CD4-positive, alpha-beta T cell treated with Interleukin-2 at 100 ng/mL for 4 hours (primary cell): ENCODE results near the gene HTR3E.
"Not testable (repeated sequence)": the region's sequence is repeated elsewhere in the genome, so short reads cannot be mapped to it uniquely, and the experiment has no call there.

Experiments
- DNase-seq: peaks from one replicate; pipeline ENCODE4 v3.0.0-alpha.2; 2020; ENCODE audit warnings: low spot score

HTR3E gene, protein sequence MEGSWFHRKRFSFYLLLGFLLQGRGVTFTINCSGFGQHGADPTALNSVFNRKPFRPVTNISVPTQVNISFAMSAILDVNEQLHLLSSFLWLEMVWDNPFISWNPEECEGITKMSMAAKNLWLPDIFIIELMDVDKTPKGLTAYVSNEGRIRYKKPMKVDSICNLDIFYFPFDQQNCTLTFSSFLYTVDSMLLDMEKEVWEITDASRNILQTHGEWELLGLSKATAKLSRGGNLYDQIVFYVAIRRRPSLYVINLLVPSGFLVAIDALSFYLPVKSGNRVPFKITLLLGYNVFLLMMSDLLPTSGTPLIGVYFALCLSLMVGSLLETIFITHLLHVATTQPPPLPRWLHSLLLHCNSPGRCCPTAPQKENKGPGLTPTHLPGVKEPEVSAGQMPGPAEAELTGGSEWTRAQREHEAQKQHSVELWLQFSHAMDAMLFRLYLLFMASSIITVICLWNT

DNA sequence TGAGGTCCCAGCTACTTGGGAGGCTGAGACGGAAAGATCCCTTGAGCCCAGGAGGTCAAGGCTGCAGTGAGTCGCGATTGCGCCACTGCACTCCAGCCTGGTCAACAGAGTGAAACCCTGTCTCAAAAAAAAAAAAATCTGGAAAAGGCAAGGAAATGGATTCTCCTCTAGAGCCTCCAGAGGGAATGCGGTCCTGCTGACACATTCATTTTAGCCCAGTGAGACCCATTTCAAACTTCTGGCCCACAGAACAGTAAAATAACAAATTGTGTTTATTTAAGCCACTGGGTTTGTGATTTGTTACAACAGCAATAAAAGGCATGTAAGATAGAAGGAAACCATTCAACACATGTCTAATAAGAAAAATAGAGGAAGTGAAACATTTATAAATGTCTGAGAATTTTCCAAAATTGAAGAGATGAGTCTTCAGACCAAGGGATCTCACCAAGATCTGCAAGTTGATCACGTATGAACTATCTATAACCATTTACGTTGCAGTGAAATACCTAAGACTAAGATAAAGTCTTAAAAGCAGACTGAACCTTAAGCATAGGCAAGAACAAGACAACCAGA, at the start of gene HTR3E:
Gene HTR3E, plus strand, starts transcription at position 254 of the 573 bp plus-strand sequence. CDS start 466 bp downstream, outside the sequence.
- no peak for DNase-seq

DNA sequence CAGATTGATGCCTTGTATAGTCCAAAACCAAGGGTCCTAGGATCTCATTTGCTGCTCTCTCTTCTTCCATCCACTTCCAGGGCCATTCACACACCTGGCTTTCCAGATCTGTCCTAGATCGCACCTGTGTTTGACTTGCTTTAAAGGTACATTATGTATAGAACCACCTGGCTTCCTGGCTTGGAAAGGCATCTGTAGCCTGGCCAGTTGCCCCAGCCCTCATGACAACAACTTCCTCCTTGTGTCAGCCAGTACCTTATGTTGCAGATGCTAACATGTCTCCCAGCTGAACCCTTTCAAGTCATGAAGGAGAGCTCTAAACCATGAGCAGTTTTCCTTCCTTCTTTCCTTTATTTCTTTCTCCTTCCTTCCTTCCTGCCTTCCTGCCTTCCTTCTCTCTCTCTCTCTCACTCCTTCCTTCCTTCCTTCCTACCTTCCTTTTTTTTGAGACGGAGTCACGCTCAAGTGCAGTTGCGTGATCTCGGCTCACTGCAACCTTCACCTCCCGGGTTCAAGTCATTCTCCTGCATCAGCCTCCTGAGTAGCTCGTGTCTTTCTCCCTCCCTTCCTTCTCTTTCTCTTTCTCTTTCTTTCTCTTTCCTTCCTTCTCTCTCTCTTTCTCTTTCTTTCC, 46.5 kb upstream of the HTR3E start:
- no peak for DNase-seq

DNA sequence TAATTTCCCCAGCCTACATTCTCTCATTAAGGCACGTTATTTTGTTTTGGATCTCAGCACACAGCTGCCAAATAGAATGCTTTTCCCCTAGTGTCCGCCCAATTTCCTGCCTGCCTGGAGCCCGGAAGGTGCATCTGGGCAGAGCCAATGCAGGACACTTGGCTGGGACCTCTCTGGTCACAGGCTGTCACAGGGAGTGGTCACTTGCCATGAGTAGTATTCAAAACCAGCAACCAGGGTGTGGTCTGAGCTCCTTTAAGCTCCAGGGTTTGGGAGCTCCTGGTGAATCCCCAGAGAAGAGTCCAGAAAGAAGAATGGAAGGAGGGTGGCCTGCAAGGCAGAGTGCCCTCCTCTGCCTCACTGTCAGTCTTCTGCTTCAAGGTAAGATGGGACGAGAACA, 44.1 kb upstream of the HTR3E start, which contains the start of gene HTR3C:
Gene HTR3C, plus strand, starts transcription at position 281 of the 400 bp plus-strand sequence. Its CDS starts 34 bp downstream, at position 315.
- DNase-seq, result no peak

DNA sequence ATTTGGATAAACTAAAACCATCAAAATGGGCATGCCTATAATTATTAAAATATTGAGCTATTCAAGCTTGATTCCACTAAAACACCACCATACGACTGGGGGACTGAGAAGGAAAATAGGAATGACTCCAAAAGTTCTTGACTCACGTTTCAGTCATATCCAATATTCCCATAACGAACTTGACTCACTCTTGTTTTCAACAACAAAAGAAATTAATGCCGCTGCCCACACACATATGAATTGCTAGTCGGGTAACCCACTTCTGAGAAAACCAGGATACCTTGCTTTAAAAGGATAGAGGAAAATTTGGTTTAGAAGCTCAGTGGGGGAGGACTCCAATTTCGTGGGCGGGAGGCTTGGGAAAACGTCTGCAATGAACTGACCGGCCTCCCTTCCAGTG, 38.8 kb upstream of the HTR3E start:
- DNase-seq, result no peak

DNA sequence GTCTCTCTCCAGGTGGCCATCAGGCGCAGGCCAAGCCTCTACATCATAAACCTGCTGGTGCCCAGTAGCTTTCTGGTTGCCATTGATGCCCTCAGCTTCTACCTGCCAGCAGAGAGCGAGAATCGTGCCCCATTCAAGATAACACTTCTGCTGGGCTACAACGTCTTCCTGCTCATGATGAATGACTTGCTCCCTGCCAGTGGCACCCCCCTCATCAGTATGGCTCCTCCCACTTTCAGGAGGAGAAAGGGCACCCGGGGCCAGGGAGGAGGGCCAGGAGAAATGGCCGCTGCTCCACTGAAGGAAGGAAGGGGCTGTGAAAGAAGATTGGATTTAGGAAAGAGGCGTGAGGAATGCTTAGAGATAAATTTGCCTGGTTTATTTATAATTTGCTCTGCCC, 37.4 kb upstream of the HTR3E start:
- DNase-seq, result no peak

DNA sequence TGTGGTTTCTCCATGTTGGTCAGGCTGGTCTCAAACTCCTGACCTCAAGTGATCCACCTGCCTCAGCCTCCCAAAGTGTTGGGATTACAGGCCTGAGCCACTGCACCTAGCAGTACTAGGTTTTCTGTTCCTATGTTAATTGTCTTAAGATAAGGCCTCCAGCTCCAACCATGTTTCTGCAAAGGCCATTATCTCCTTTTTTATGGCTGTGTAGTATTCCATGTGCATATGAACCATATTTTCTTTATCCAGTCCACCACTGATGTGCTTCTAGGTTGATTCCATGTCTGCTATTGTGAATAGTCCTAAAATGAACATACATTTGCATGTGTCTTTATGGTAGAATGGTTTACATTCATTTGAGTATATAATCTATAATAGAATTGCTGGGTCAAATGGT, 34.2 kb upstream of the HTR3E start:
- no peak for DNase-seq

DNA sequence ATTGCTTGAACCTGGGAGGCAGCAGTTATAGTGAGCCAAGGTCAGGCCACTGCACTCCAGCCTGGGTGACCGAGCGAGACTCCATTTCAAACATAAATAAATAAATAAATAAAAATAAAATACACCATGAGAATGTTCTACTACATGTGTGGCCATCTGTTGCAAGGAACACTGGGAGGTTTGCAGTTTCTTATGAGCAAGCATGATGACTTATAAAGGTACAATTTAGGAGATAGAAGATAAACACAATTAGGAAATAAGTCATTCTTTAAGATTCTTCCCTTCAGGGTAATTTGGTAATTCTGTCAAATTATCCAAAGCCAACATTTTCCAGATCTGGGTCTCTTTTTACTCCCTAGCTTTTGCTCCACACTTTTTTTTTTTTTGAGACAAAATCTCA, 30.7 kb upstream of the HTR3E start:
- no peak for DNase-seq

DNA sequence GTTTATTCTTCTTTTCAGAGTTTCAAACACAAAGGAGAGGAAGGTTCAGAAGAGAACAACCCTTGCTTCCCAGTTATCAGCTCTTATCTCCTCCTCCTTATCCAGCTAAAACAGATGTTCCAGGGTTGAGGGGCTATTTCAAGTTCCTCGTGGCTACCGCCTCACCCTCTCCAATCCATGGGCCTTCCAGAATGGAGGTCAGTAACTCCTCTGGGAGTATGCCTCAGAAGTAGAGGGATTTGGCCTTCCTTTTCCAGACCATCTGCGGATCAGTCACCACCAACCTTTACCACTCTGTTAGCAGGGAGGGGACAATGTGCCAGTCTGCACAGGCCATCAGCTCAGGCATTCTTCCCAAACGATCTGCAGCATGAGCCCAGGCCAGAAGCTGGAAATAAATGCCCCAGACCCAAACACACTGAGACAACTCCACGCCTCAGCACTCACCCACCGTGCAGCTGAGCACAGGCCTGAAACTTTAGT, 29.2 kb upstream of the HTR3E start:
- DNase-seq, result no peak

DNA sequence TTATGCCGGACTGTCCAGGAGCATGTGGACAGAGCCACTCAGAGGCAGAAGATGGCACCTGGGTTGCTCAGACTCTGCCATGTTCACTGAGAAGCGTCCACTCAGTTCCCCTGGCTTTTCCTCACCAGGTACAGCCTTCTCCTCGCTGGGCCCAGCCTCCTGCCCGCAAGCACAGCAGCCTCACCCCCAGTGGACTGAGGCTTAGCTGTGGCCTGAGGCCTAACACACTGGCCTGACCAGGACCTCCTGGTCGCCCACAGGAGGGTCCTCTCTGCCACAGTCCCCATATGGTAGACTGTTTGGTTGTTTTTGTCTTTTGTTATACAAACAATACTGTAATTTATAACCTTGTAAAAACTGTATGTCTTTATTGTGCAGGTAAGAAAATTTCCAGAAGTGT, 28.5 kb upstream of the HTR3E start:
- DNase-seq, result no peak

DNA sequence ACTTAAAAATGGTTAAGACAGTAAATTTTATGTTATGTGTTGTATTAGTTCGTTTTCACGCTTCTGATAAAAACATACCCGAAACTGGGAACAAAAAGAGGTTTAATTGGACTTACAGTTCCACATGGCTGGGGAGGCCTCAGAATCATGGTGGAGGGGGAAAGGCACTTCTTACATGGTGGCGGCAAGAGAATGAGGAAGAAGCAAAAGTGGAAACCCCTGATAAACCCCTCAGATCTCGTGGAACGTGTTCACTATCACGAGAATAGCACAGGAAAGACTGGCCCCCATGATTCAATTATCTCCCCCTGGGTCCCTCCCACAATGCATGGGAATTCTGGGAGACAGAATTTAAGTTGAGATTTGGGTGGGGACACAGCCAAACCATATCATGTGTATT, 25.7 kb upstream of the HTR3E start:
- not testable (repeated sequence) for DNase-seq

DNA sequence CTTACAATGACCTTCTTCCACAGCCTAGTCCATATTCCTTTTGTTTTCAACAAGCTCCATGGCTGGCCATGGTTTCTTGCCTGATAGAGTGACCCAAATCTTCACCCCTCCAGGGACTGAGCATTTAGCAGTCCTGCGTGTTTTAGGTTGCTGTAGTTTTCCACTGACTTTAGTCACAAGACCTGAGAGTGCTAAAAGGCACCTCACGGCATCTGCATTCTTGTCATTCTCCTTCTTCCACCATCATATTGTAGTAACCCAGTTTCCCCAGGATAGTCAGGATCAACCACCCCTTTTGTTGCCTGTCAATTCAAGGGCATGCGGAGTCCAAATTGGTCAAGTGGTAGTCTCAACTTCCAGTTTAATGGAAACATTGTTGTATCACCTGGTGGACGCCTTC, 23.2 kb upstream of the HTR3E start:
- DNase-seq, result no peak

DNA sequence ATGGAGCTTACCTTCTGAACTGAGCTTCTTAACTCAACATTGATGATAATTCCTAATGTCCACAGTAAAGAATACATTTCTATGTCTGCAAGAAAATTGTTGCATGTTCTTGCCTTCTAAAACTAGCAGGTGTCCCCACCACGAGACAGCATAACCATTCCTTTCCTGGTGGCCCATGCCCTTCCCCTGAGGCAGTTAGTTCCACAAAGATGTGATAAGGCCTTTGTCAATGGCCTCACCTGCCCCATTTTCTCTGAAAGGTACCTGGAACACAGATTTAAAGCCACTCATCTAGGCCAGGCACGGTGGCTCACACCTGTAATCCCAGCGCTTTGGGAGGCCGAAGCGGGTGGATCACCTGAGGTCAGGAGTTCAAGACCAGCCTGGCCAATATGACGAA, 21.0 kb upstream of the HTR3E start:
- DNase-seq, result no peak

DNA sequence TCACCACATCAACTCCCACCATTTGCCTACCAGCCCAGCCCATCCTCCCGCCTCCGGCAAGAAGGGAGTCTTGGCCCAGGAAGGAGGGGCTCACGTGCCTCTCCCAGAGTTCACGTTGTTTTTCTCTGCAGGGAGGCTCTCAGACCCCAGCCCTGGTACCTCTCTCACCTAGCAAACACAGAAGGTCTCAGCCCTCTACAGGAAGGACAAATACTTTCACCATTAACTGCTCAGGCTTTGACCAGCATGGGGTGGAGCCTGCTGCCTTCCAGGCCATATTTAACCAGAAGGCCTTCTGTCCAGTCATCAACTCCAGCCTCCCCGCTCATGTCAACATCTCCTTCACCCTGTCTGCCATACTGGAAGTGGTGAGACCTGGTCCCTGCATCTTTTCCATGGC, 19.0 kb upstream of the HTR3E start:
- no peak for DNase-seq

DNA sequence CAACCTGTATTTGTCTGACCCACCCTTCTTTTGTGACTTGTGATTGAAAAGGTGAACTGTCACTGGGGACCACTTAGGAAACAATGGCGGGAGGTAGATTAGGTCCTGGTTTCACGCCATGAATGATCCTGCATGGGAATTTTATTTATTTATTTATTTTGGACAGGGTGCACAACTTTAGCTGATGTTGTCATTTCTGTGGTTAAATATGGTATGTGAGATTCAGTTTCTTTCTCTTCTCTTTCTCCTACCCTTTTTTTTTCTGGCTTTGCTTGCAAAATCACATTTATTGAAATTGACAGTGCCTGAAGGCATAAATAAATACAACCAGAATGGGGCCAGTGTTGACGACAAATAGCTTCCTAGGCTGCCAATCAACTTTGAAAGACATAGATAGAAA, 18.0 kb upstream of the HTR3E start:
- no peak for DNase-seq

DNA sequence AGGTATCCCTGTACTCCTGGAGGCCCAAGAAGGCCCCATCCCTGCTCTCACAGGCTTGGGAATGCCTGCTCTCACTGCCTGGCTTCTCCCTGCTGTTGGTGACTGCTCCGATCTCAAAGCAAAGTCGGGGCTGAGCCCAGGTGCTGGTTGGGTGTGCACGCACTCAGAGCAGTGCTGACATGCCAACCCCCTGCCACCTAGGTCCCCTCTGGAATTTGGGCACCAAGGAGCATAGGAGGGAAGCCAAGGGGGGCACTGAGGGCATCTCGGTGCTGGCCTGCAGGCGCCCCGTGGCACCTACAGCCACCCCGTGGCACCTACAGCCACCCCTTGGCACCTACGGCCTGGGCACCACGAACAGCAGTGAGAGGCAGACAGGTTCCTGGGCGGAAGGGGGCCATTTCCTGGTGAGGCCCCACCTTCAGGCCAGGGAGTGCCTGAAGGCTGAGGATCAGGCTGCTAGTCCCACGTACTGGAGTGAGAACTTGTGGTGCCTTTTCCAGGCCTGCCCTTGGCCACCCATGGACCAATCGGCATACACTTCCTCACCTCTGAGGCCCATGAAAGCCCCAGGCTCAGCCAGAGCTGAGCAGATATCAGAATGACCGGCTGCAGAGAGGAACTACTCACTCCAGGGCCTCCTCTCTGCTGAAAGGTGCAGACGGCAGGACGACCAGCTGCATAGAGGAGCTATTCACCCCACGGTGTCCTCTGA, 15.6 kb upstream of the HTR3E start:
- DNase-seq, result no peak

DNA sequence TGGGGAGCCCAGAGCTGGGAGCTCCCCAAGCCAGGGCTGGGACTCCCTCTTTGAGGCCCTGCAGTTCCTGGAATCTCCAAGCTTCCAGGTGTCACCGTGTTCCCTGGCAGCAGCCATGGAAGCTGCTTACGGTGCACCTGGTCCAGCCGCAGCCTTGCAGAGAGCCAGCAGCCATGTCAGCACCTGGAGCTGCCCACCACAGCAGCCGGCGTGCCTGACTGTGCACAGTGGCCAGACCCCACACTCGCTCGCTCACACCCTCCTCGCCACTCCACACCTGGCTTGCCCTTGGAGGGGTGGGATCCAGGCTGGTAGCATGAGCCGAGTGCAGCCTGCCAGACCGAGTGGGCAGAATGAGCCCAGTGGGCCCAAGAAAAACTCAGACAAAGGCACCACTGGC, 14.8 kb upstream of the HTR3E start:
- DNase-seq, result no peak

DNA sequence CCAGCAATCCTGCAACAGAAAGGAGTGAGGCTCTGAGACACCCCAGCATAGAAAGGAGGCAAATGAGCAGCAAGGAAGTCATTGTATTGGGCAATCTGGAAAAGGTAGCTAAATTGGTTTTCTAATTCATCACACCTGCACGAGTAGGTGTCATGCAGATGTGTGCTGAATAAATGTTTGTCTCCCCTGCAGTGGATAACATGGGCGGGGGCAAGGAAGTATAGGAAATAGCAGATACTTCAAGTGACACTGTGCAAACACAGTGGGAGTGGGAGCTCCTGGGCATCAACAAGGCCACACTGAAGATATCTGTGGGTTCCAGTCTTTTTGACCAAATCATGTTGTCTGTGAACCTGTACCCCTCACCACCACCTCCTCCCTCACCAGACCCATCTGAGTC, 14.4 kb upstream of the HTR3E start:
- no peak for DNase-seq

DNA sequence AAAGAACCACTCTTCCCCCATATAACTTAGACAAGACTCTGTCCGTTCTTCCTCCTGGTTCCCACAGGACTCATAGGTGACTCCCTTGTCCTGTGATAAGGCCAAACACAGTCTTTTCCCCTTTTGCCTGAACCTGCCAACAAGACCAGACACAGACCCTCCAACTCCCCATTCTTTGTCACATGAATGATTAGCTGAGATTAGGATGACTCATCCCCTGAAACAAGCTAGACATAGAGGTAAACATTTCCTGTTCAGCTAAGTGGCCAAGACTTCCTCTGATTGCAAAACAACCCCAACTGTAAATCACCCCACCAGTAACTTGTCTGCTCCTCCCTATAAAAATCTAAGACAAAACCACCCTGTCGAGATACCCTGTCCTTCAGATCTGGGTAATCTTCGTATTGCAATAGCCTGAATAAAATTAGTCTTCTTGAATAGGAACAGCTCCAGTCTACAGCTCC, 11.4 kb upstream of the HTR3E start:
- DNase-seq, result peak; percentile 2

DNA sequence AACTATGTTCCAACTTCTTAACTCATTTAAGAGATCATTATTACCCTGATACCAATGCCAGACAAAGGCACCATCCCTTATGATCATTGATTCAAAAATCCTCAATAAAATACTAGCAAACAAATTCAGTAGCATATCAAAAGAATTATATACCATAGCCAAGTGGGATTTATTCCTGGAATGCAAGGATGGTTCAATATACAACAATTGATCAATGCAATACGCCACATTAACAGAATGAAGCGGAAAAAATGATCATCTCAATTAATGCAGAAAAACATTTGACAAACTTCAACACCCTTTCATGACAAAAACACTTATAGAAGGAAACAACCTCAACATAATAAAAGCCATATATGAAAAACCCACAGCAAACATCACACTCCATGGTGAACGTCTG, 4.7 kb upstream of the HTR3E start:
- no peak for DNase-seq

DNA sequence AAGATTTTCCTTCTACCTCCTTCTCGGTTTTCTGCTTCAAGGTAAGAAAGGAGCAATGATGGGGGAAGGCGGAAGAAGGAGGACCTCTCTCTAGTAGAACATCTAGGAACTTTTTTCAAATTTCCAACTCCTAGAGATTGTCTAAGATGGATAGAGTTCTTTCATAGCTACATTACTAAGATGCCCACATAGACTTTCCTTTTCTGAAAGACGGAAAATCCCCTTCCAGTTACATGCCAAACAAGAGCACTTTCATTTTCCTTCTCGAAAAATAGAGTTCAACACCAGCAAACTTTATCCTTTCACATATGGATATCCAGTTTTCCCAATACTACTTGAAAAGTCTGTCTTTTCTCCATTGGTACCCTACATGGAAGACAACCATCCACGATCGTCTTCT, 692 bp downstream of the HTR3E start:
- DNase-seq, result no peak

DNA sequence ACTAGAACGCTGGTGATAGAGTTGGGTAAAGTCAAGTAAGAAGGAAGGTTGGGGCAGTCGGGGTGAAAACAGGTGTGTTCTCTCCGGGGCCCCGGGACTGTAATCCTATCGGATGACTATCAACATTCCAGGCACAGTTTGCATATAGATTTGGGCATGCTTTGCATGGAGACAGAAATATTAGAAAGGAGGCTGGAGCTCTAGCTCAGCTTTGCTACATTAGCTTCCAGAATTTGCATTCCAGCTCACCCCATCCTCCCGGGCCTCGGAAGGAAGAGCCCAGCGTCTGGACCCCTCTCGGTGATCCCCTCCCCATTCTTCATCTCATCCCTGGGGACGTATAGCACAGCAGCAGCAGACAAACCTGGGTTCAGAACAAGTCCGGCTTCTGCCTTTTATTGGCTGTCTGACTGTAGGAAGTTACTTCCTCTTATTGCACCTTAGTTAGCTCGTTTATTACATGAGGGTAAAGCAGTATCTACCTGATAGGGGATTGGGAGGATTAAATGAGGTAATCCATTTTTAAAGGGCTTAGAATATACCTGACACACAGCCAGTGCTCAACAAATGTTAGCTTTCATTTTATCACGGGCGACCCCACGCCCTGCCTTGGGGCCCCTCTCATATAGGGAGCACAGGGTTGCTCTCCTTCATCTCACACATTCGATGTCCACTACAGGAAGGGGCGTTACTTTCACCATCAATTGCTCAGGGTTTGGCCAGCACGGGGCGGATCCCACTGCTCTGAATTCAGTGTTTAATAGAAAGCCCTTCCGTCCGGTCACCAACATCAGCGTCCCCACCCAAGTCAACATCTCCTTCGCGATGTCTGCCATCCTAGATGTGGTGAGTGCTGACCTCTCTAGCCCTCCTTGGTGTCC, 3.2 kb downstream of the HTR3E start:
- no peak for DNase-seq
